Left lung (tissue), 10 donors: Measurements from ENCODE around the gene EEF1AKMT3. TPM values are rescaled to one million over a fixed set of nuclear protein-coding genes. Genes with fewer than 3 reads are reported as not detected.

Experiments
- ATAC-seq: fragments of 200-7000 bp; cut with Tn5 transposase; one replicate; pipeline ENCODE4 v1.9.1; 2020; ENCODE audit warnings: moderate library complexity
- DNase-seq, 4 donors: peaks; one replicate each; pipeline ENCODE4 v3.0.0-alpha.2; 2013 to 2020
- H3K27ac ChIP-seq, 2 donors: fragments of 200-600 bp; sonication (generic) in 1 of 2; one replicate each; pipeline versions ENCODE4 v1.5.0 to v1.8.0; 2020 to 2021
- H3K27me3 ChIP-seq, 2 donors: fragments of 200-600 bp; sonication (generic) in 1 of 2; one replicate each; pipeline versions ENCODE4 v1.5.0 to v1.8.0; 2020 to 2021
- H3K36me3 ChIP-seq, 2 donors: fragments of 200-600 bp; sonication (generic) in 1 of 2; one replicate each; pipeline versions ENCODE4 v1.5.0 to v1.8.0; 2020 to 2021
- H3K4me1 ChIP-seq, 2 donors: fragments of 200-600 bp; one replicate each; pipeline ENCODE4 v1.8.0; 2021
- H3K4me3 ChIP-seq, 2 donors: fragments of 200-600 bp; sonication (generic) in 1 of 2; one replicate each; pipeline versions ENCODE4 v1.5.0 to v1.8.0; 2020 to 2021; ENCODE audit warnings: mild to moderate bottlenecking in 1 of 2
- H3K9me3 ChIP-seq, 2 donors: fragments of 200-600 bp; sonication (generic) in 1 of 2; one replicate each; pipeline versions ENCODE4 v1.5.0 to v1.8.0; 2020 to 2021
- intact Hi-C, 2 donors: fragments of 100-400 bp; cut with DNase I; formaldehyde crosslinking; loops; one replicate each; pipeline versions ENCODE4 v1.11.2 to v1.14.2; 2022
- polyA plus RNA-seq, 6 donors: library from polyadenylated mRNA; unstranded; fragments of 120-200 nt; gene quantifications; one replicate each; pipeline ENCODE4 v1.2.1, GENCODE V29; 2013; ENCODE audit not compliant: insufficient read length in 6 of 6
- total RNA-seq, 2 donors: library from RNA; stranded (reverse); fragmentation: NEBNext Ultra II Directional; extraction: Animal tissue kit (Norgen Biotek cat#: 25700); gene quantifications; one replicate each; pipeline ENCODE4 v1.2.1, GENCODE V29; 2021
- TF ChIP-seq, protein P1 (sequence below), 2 donors: fragments of 200-600 bp; sonication (generic) in 1 of 2; IDR thresholded peaks; one replicate each; pipeline versions ENCODE4 v1.5.0 to v1.8.0; 2021; ENCODE audit warnings: antibody characterized with exemption in 2 of 2
- donor health status: DM: no; HTN: yes; CAD: no.
- donor health status: DM: no; HTN: no; CAD: no.

Gene EEF1AKMT3
- total and polyA plus RNA-seq, 8 donors = 6.2 to 19.7 (median 16.6) TPM

DNA sequence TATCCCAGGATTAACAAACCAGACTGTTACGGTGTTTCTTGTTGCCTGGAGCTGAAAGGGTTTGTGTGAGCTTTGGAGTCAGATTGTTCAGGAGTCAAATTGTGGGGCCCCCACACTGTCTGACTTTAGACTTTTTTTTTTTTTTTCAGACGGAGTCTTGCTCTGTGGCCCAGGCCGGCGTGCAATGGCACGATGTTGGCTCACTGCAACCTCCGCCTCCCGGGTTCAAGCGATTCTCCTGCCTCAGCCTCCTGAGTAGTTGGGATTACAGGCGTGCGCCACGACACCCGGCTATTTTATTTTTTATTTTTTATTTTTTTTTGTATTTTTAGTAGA lies 11.0 kb downstream of the EEF1AKMT3 start:
- DNase-seq (no peak), ATAC-seq (no peak)
- Histone ChIP-seq H3K9me3 (no peaks in the 10 kb centered on the region), H3K36me3 (peaks cover 8 to 41% of the 10 kb centered on the region in 2 donors), H3K4me1 (peaks cover 10 to 33% of the 10 kb centered on the region in 2 donors), H3K27ac (no peak overlapping the region), H3K4me3 (peak overlapping the region; percentile 83 to 91), H3K27me3 (no peaks in the 10 kb centered on the region)
- TF ChIP-seq, protein P1, sequence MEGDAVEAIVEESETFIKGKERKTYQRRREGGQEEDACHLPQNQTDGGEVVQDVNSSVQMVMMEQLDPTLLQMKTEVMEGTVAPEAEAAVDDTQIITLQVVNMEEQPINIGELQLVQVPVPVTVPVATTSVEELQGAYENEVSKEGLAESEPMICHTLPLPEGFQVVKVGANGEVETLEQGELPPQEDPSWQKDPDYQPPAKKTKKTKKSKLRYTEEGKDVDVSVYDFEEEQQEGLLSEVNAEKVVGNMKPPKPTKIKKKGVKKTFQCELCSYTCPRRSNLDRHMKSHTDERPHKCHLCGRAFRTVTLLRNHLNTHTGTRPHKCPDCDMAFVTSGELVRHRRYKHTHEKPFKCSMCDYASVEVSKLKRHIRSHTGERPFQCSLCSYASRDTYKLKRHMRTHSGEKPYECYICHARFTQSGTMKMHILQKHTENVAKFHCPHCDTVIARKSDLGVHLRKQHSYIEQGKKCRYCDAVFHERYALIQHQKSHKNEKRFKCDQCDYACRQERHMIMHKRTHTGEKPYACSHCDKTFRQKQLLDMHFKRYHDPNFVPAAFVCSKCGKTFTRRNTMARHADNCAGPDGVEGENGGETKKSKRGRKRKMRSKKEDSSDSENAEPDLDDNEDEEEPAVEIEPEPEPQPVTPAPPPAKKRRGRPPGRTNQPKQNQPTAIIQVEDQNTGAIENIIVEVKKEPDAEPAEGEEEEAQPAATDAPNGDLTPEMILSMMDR (IDR thresholded peaks at IDR 0.05) = no peak
- intact Hi-C loops = no loop called here

DNA sequence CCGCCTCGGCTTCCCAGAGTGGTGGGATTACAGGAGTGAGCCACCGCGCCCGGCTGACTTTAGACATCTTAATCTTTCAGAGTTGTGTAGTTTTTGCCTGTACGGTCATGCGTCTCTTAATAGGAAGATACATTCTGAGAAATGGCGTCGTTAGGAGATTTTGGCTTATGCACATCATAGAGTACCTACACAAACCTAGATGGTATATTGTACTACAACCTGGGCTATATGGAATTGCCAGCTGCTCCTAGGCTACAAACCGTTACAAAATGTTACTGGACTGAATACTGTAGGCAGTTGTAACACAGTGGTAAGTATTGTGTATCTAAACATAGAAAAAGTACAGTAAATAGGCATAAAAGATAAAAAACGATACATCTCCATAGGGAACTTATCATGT lies 11.4 kb downstream of the EEF1AKMT3 start:
- no peaks in the 10 kb centered on the region for H3K27me3 ChIP-seq
- H3K36me3 ChIP-seq = peaks cover 8 to 45% of the 10 kb centered on the region in 2 donors
- DNase-seq (no peak), ATAC-seq (no peak)
- TF ChIP-seq, protein P1 (IDR thresholded peaks at IDR 0.05) = no peak
- H3K4me1 ChIP-seq = peaks cover 10 to 33% of the 10 kb centered on the region in 2 donors
- H3K27ac ChIP-seq = no peak overlapping the region
- no peaks in the 10 kb centered on the region for H3K9me3 ChIP-seq
- peak overlapping the region in 1 of 2 donors; percentile 91 for H3K4me3 ChIP-seq
- intact Hi-C loops = no loop called here

DNA sequence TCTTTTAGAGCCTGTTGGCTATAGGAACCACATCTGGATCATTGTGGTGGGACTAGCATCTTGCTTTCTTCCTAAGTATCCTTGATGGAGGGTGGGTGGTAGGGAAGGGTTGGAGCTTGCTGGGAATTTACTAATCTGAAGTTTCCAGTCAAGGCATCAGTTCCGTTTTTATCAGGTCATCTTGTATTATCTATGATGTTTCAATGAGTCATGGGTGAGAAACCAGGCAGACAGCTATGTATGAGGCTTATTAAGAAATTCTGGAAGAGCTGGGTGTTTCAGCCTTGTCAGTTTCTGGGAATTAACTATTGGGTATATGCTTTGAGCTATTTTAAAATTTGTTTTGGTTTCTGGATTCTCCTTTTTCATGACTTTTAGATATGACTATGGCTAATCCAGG lies 21.5 kb downstream of the EEF1AKMT3 start:
- ATAC-seq (peak; percentile 47), DNase-seq (no peak)
- H3K36me3 ChIP-seq = peaks cover 1 to 88% of the 10 kb centered on the region in 2 donors
- peaks cover 0 to 28% of the 10 kb centered on the region in 2 donors for H3K4me1 ChIP-seq
- no peaks in the 10 kb centered on the region for H3K27me3 ChIP-seq
- H3K4me3 ChIP-seq = no peak overlapping the region
- no peaks in the 10 kb centered on the region for H3K9me3 ChIP-seq
- TF ChIP-seq, protein P1 (IDR thresholded peaks at IDR 0.05) = no peak
- peak overlapping the region; percentile 18 to 60 for H3K27ac ChIP-seq
- intact Hi-C loops = no loop called here

DNA sequence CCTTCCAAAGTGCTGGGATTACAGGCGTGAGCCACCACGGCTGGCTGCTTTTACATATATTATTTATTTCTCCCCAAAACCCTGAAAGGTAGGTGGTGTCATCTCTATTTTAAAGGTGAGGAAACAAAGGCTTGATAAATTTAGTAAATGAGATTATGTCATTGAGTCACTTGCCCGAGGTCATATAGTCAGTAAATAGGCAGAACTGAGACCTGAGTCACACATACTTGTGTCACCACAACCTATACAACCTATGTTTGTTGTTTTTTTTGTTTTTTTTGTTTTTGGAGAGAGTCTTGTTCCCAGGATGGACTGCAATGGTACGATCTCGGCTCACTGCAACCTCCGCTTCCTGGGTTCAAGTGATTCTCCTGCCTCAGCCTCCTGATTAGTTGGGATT lies 22.9 kb downstream of the EEF1AKMT3 start:
- H3K27me3 ChIP-seq = no peaks in the 10 kb centered on the region
- peaks cover 0 to 28% of the 10 kb centered on the region in 2 donors for H3K4me1 ChIP-seq
- TF ChIP-seq, protein P1 (IDR thresholded peaks at IDR 0.05) = no peak
- H3K4me3 ChIP-seq = no peak overlapping the region
- no peak overlapping the region for H3K27ac ChIP-seq
- DNase-seq (no peak), ATAC-seq (no peak)
- no peaks in the 10 kb centered on the region for H3K9me3 ChIP-seq
- peaks cover 3 to 88% of the 10 kb centered on the region in 2 donors for H3K36me3 ChIP-seq
- intact Hi-C loops = no loop called here

DNA sequence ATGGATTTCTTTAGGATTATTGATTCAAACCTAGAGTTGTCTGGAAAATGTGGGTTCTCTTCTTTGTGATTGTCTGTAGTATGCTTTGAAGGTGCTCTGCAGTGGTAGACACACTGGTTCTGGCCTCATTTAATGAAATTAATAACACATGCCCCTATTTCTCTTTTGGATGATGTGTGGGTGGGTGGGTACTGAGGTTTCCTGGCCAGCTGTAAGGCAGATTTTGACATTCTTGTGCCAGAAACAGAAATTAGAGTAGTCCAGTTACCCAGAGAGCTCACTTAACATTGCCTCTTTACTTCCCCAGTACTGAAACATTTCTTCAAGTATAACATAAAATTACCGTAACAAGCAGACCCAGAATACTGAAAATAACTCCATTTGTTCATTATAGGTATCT lies 24.6 kb downstream of the EEF1AKMT3 start:
- no peaks in the 10 kb centered on the region for H3K27me3 ChIP-seq
- intact Hi-C loops = no loop called here
- H3K27ac ChIP-seq = no peak overlapping the region

More for the DNA sequence above, 24.6 kb downstream of the EEF1AKMT3 start:
- TF ChIP-seq, protein P1 (IDR thresholded peaks at IDR 0.05) = no peak
- H3K36me3 ChIP-seq = peaks cover 3 to 88% of the 10 kb centered on the region in 2 donors
- H3K4me1 ChIP-seq = peaks cover 0 to 28% of the 10 kb centered on the region in 2 donors
- no peak overlapping the region for H3K4me3 ChIP-seq
- H3K9me3 ChIP-seq = no peaks in the 10 kb centered on the region
- no peak for ATAC-seq
- DNase-seq = no peak
